ENCODE measurements around the gene ERVV-1. TPM values are rescaled to one million over a fixed set of nuclear protein-coding genes. Genes with fewer than 3 reads are reported as not detected.
"Not testable (repeated sequence)": the region's sequence is repeated elsewhere in the genome, so short reads cannot be mapped to it uniquely, and the experiment has no call there.

ERVV-1 gene
- total RNA-seq, 2 experiments from 2014 or later = not detected

DNA sequence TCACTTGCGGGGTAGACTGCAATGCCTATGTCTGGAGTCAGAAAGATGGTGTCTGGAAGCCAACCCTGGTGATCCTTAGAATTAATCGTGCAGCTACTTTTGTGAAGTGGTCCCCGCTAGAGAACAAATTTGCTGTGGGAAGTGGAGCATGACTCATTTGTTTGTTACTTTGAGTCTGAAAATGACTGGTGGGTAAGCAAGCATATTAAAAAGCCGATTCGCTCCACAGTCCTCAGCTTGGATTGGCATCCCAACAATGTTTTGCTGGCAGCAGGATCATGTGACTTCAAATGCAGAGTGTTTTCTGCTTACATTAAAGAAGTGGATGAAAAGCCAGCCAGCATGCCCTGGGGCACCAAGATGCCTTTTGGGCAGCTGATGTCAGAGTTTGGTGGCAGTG, 9.5 kb upstream of the ERVV-1 start:
- peaks cover 22% of the 10 kb centered on the region for H3K9me3 Mint-ChIP-seq
- H3K27me3 Mint-ChIP-seq = no peaks in the 10 kb centered on the region

DNA sequence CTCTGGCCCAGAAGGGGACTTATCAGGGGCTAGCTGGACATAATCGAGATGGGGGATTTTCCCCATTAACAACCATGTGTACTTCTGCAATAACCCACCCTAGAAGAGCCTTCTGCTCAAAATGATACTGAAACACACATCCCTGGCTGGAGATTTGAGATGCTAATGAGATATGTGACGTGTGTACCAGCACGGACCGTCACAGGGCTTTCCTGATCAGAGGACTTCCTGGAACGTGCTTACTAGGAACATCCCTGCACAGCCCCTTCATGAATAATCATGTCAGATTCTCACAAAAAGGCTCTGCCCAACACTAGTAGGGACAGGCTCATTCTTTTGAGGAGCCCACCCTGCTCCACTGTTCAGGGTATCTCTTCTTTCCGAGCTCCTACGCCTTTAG, 6.5 kb upstream of the ERVV-1 start:
- ChIA-PET CTCF (interaction anchor here (0.6 kb wide), 1 partner anchor 715 kb away, joined by 4 read pairs; no protein-coding TSS in a partner anchor), POLR2A (no interaction called here)
- Mint-ChIP-seq H3K36me3 (ENCODE audit: low read depth) (no peaks in the 10 kb centered on the region), H3K9me3 (peaks cover 35% of the 10 kb centered on the region), H3K4me1 (no peaks in the 10 kb centered on the region), H3K27me3 (no peaks in the 10 kb centered on the region), H3K27ac (no peak overlapping the region), H3K4me3 (no peak overlapping the region)
- no peak for DNase-seq

More for the DNA sequence above, 9.5 kb upstream of the ERVV-1 start:
- no peak overlapping the region for H3K27ac Mint-ChIP-seq
- no peak overlapping the region for H3K4me3 Mint-ChIP-seq
- H3K36me3 Mint-ChIP-seq (ENCODE audit: low read depth) = no peaks in the 10 kb centered on the region
- no peak for DNase-seq
- CTCF ChIA-PET = no interaction called here
- no peaks in the 10 kb centered on the region for H3K4me1 Mint-ChIP-seq
- POLR2A ChIA-PET = no interaction called here

DNA sequence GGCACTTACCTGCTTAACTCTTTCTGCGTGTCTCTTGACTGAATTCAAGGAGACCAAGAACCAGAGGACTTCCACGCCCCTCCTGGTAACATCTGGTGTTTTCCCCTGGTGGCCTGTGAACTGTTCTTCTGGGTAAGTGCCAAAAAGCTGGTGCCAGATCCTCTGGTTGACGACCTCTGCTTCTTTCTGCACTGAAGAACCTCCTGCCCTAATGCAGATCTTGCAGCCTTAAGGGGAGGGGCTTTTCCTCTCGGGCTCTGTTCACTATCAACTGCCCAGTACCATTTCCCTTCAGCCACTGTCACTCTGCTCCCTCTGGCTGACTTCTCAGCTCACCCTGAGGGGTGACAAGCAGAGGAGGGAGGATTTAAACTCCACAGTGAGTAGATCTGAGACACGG, 6.1 kb upstream of the ERVV-1 start:
- POLR2A ChIA-PET = no interaction called here
- peaks cover 35% of the 10 kb centered on the region for H3K9me3 Mint-ChIP-seq
- H3K36me3 Mint-ChIP-seq (ENCODE audit: low read depth) = no peaks in the 10 kb centered on the region
- H3K4me1 Mint-ChIP-seq = no peaks in the 10 kb centered on the region
- no peak overlapping the region for H3K4me3 Mint-ChIP-seq
- no peak overlapping the region for H3K27ac Mint-ChIP-seq
- CTCF ChIA-PET = interaction anchor here (0.6 kb wide), 1 partner anchor 715 kb away, joined by 4 read pairs; no protein-coding TSS in a partner anchor
- no peaks in the 10 kb centered on the region for H3K27me3 Mint-ChIP-seq
- no peak for DNase-seq

DNA sequence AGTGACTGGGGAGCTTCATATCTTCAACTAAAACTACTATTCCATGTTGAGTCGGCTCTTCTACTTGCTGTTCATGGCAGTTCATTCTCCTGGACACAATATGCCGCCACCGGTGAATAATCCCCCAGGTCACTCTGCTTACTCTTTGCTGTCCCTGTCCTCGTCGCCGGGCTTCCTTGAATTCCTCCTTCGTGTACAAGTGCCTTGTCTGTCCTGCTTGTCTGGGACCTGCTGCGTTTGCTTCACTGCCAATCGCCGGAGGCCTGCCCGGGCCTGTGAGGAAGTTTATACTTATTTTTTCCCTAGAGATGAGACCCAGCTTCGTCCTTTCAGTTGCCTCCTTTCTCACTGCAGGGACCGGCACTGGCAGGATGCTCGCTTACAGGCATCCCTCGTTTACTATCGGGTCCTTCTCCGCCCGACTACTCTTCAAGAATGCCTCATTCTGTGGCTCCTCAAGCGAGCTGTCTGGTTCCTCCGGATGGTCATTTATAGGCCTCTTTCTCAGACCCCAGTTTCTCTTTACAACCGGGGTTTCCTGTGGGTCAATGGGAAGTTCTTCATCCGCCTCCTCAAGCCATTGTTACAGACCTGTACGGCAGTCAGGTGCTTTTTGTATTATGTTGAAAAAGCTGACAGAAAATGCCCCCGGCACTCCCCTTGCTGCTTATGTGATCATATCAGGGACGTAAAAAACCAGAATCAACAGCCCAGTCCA, 5.5 kb upstream of the ERVV-1 start:
- CTCF ChIA-PET = interaction anchor here (0.6 kb wide), 1 partner anchor 714 kb away, joined by 4 read pairs; no protein-coding TSS in a partner anchor
- DNase-seq = no peak
- Mint-ChIP-seq H3K4me3 (no peak overlapping the region), H3K36me3 (ENCODE audit: low read depth) (no peaks in the 10 kb centered on the region), H3K4me1 (no peaks in the 10 kb centered on the region), H3K9me3 (peaks cover 36% of the 10 kb centered on the region), H3K27ac (no peak overlapping the region), H3K27me3 (no peaks in the 10 kb centered on the region)
- POLR2A ChIA-PET = no interaction called here

DNA sequence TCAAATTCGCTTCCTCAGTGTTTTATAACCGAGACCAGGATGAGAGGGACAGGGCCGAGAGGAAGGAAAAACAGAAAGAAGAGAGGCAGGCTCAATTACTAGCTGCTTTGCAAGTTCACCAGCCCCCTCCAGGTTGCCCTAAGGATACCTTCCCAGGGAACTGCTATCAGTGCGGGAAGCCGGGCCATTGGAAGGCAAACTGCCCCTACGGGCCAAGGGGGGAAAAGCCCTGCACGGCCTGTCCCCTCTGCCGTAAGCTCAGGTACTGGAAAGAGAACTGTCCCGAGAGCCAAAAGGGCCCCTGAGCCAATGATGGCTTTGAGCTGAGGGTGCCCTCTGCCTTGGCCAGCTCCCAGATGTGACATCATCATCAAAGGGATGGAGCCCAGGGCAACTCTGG, 3.2 kb upstream of the ERVV-1 start:
- Mint-ChIP-seq H3K4me3 (no peak overlapping the region), H3K36me3 (ENCODE audit: low read depth) (no peaks in the 10 kb centered on the region), H3K27me3 (no peaks in the 10 kb centered on the region), H3K4me1 (no peaks in the 10 kb centered on the region), H3K27ac (no peak overlapping the region), H3K9me3 (peaks cover 41% of the 10 kb centered on the region)
- ChIA-PET CTCF (no interaction called here), POLR2A (no interaction called here)
- DNase-seq = no peak

DNA sequence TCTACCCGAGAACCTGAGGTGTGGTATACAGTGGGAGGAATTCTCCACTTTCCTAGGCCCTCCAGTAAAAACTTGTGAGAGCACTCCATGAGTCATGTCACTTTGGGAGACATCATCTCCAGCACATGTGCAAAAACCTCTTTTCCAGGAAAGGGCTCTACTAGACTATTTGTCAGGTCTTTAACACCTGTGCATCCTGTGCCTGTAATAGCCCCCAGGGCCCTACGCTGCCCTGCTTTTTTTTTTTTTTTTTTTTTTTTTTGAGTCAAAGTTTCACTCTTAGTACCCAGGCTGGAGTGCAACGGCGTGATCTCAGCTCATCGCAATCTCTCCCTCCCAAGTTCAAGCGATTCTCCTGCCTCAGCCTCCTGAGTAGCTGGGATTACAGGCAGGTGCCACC, 1.7 kb upstream of the ERVV-1 start:
- CTCF ChIA-PET = no interaction called here
- H3K36me3 Mint-ChIP-seq (ENCODE audit: low read depth) = no peaks in the 10 kb centered on the region
- no peak overlapping the region for H3K27ac Mint-ChIP-seq
- no peaks in the 10 kb centered on the region for H3K27me3 Mint-ChIP-seq
- no peak overlapping the region for H3K4me3 Mint-ChIP-seq
- POLR2A ChIA-PET = no interaction called here
- no peaks in the 10 kb centered on the region for H3K4me1 Mint-ChIP-seq
- H3K9me3 Mint-ChIP-seq = peaks cover 40% of the 10 kb centered on the region
- DNase-seq = no peak

DNA sequence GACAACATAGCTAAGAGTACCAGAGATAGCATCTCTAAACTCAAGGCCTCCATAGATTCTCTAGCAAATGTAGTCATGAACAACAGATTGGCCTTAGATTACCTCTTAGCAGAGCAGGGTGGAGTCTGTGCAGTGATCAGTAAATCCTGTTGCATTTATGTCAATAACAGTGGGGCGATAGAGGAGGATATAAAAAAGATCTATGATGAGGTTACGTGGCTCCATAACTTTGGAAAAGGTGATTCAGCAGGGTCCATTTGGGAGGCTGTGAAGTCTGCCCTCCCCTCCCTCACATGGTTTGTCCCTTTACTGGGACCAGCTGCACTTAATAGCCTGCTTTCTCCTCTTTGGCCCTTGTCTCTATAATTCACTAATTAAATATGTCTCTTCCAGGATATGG, 1.4 kb downstream of the ERVV-1 start:
- Mint-ChIP-seq H3K27me3 (no peaks in the 10 kb centered on the region), H3K4me3 (no peak overlapping the region), H3K36me3 (ENCODE audit: low read depth) (no peaks in the 10 kb centered on the region), H3K27ac (no peak overlapping the region), H3K9me3 (peaks cover 36% of the 10 kb centered on the region), H3K4me1 (no peaks in the 10 kb centered on the region)
- no peak for DNase-seq
- ChIA-PET CTCF (no interaction called here), POLR2A (no interaction called here)

DNA sequence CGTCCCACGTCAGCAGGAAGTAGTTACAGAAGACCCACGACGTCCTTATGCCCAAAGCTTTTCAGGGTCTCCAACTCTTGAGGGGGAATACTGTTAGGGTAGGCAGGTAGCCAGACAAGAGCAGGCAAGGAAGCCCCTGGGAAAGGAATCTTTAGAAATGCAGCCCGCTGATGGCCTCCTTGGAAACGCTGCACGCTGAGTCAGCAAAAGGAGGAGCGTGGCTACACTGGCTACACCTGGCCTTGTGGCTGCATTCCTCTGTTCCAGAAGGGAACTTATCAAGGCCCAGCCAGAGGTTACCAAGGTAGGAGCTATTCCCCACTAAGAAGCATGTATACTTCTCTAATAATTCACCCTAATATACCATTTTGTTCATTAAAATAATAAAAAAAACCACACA, 2.0 kb downstream of the ERVV-1 start:
- no peak overlapping the region for H3K4me3 Mint-ChIP-seq
- DNase-seq = no peak
- peaks cover 42% of the 10 kb centered on the region for H3K9me3 Mint-ChIP-seq
- no peak overlapping the region for H3K27ac Mint-ChIP-seq
- H3K36me3 Mint-ChIP-seq (ENCODE audit: low read depth) = no peaks in the 10 kb centered on the region
- CTCF ChIA-PET = no interaction called here
- no peaks in the 10 kb centered on the region for H3K27me3 Mint-ChIP-seq
- no peaks in the 10 kb centered on the region for H3K4me1 Mint-ChIP-seq
- POLR2A ChIA-PET = no interaction called here

DNA sequence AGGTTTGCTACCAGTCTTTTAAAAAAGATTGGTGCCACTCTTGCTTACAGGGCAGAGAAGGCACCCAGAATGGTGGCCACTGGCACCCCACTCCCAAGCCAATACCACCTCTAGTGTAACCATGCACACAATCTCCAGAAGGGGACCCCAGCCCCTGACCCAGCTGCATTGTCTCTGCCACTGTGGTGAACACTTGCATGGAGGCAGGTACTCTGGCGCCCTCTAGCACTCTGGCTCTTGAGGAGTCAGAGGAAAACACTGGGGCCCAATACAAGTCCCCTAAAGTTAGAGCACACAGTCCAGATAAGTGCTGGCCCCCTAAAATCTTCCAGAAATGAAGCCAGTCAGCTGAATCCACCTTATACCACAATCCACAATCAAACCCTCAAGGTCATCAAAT, 6.0 kb downstream of the ERVV-1 start:
- H3K27ac Mint-ChIP-seq = no peak overlapping the region
- CTCF ChIA-PET = no interaction called here
- no peaks in the 10 kb centered on the region for H3K27me3 Mint-ChIP-seq
- POLR2A ChIA-PET = no interaction called here
- peaks cover 3% of the 10 kb centered on the region for H3K36me3 Mint-ChIP-seq (ENCODE audit: low read depth)
- H3K4me3 Mint-ChIP-seq = no peak overlapping the region
- peak; percentile 30 for DNase-seq
- H3K4me1 Mint-ChIP-seq = no peaks in the 10 kb centered on the region
- peaks cover 32% of the 10 kb centered on the region for H3K9me3 Mint-ChIP-seq

DNA sequence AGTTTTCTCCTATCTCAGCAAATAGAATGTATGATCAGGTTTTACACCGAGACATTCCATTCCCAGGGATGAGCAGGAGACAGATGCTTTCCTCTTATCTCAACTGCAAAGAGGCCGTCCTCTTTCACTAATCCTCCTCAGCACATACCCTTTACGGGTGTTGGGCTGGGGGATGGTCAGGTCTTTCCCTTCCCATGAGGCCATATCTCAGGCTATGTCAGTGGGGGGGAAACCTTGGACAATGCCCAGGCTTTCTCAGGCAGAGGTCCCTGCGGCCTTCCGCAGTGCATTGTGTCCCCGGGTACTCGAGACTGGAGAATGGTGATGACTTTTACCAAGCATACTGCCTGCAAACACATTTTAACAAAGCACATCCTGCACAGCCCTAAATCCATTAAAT, 14.6 kb downstream of the ERVV-1 start:
- H3K27me3 Mint-ChIP-seq; H3K4me1 Mint-ChIP-seq; H3K27ac Mint-ChIP-seq; H3K4me3 Mint-ChIP-seq; POLR2A ChIA-PET; CTCF ChIA-PET; DNase-seq; H3K36me3 Mint-ChIP-seq (ENCODE audit: low read depth): not testable (repeated sequence)
- peaks cover 52% of the 10 kb centered on the region for H3K9me3 Mint-ChIP-seq

DNA sequence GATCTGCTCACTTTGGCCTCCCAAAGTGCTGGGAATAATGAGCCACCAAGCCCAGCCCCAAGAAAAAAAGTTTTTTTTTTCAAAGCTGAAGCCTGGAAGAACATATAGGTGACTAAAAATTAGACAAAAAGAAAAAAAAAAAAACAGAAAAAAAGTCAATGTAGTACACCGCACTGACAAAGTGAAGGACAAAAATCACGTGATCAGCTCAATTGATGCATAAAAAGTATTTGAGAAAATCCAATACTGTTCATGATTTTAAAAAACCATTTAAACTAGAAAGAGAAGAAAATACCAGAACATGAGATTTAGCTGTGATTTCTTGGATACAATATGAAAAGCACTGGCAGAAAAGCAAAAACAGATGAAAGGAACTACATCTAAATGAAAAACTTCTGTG, 20.3 kb downstream of the ERVV-1 start:
- no peak for DNase-seq
- Mint-ChIP-seq H3K4me3 (no peak overlapping the region), H3K27me3 (no peaks in the 10 kb centered on the region), H3K4me1 (peaks cover 2% of the 10 kb centered on the region), H3K27ac (no peak overlapping the region), H3K36me3 (ENCODE audit: low read depth) (peaks cover 12% of the 10 kb centered on the region), H3K9me3 (peaks cover 49% of the 10 kb centered on the region)
- POLR2A ChIA-PET = no interaction called here
- CTCF ChIA-PET = no interaction called here

DNA sequence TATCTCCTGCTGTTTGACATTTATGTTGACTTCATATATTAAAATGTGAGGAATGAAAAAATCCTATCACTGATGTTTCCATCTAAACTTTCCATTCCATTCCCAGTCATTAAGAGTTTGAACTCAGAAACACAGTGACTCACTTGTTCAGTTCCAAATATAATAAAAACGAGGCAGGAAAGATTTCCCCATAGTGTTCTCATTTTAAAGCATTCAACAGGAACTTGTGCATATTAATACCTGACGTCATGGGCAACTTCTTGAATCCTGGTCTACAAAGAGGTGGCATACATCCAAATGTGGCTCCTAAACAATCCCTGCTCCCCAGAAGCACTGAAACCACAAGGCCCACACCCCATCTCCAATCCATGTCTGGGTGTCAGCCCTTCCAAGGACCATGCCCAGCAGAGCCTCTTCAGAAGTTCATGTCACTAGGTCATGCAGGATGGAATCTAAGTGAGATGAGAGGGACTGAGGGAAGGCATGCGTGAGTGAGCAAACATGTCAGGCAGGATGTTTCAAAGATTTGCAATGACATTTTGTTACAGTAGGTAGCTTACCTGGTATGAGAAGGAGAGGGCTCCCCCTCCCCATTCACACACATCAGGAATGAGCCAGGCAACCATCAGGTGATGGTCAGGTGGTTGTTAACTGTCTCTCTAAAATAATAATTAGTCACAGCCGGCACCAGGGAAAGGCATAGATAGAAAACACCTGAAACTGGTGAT, 21.4 kb downstream of the ERVV-1 start:
- Mint-ChIP-seq H3K27me3 (no peaks in the 10 kb centered on the region), H3K4me1 (peaks cover 2% of the 10 kb centered on the region), H3K9me3 (peaks cover 42% of the 10 kb centered on the region), H3K27ac (no peak overlapping the region), H3K36me3 (ENCODE audit: low read depth) (peaks cover 13% of the 10 kb centered on the region), H3K4me3 (no peak overlapping the region)
- ChIA-PET CTCF (no interaction called here), POLR2A (no interaction called here)
- DNase-seq = no peak

DNA sequence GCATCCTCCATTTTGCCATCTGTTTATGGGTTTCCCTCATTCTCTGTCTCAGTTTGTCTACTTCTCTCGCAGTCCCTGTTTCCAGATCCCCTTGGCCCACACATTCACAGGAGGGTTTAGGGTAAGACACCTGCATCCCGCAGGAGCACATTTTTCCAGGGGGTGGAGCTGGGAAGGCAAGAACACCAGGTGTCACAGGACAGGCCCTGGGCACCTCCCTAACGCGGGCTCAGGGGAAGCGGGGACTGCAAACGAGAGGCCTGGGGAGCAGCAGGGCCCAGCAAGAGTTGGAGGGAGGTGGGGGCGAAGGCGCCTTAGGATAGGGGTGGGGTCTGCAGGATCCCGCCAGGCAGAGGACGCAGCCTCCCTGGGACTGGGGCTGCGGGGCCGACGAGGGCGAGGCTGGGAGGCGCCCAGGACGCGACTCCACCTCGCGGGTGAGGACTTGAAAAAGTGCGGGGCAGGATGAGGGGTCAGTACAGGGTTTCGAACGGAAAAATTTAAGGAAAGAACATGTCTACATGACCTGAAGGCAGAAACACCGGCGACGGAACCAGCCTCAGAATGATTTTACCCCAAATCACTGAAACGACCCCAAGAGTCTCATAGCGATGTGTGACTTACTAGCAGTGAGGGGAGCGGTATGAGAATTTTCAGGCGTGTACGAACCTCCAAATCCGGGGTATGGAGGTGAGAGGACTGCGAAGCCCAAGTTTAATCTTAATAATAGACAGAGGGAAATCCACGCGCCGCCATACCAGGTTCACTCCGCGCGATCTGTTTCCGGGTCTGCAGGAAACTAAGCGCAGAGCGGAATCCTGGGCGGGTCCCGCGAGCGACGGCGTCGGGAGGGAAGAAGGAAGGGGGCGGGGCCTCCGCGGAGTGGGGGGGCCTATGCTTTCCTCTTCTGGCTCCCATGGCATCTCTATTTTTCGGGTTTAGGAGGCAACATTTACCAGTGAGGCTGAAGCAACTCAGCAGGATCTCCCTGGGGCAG, 23.7 kb downstream of the ERVV-1 start:
- POLR2A ChIA-PET = no interaction called here
- CTCF ChIA-PET = no interaction called here
- Mint-ChIP-seq H3K27me3 (no peaks in the 10 kb centered on the region), H3K9me3 (peaks cover 35% of the 10 kb centered on the region), H3K4me3 (peak overlapping the region; percentile 41), H3K4me1 (peaks cover 2% of the 10 kb centered on the region), H3K36me3 (ENCODE audit: low read depth) (peaks cover 12% of the 10 kb centered on the region), H3K27ac (peak overlapping the region; percentile 22)
- peak; percentile 21 for DNase-seq

Measured in activated CD4-positive, alpha-beta T cell treated with anti-CD3 and anti-CD28 coated beads, Interleukin-2, amount 10 ng/mL, durations not matched to agents 7 days and 5 days (primary cell).